GM18858 (cell line): Measurements from ENCODE around the gene RHBDL2.
"Not testable (repeated sequence)": the region's sequence is repeated elsewhere in the genome, so short reads cannot be mapped to it uniquely, and the experiment has no call there.

Experiments
- ATAC-seq: cut with Tn5 transposase; IDR thresholded peaks from one replicate; pipeline ENCODE4 v1.9.1; 2021; ENCODE audit not compliant: unreplicated experiment

The RHBDL2 gene

GRCh38 chr1:38938722-38939260, 2.8 kb downstream of the RHBDL2 start:
- no peak for ATAC-seq

- no peak for ATAC-seq
Observed at GRCh38 chr1:38932571-38932970, 9.1 kb downstream of the RHBDL2 start.

GRCh38 chr1:38929476-38929875, 12.2 kb downstream of the RHBDL2 start:
- no peak for ATAC-seq

GRCh38 chr1:38929054-38929453, 12.6 kb downstream of the RHBDL2 start:
- no peak for ATAC-seq

- no peak for ATAC-seq
Observed at GRCh38 chr1:38926091-38926490, 15.5 kb downstream of the RHBDL2 start.

- ATAC-seq: no peak
Observed at GRCh38 chr1:38925391-38925790, 16.2 kb downstream of the RHBDL2 start.

- no peak for ATAC-seq
Observed at GRCh38 chr1:38923607-38924006, 18.0 kb downstream of the RHBDL2 start.

GRCh38 chr1:38919130-38919529, 22.5 kb downstream of the RHBDL2 start:
- no peak for ATAC-seq

GRCh38 chr1:38918568-38918967, 23.1 kb downstream of the RHBDL2 start:
- ATAC-seq: no peak

GRCh38 chr1:38917772-38918171, 23.9 kb downstream of the RHBDL2 start:
- ATAC-seq: no peak

- ATAC-seq: no peak
Observed at GRCh38 chr1:38917337-38917736, 24.3 kb downstream of the RHBDL2 start.

GRCh38 chr1:38915352-38915948, 26.2 kb downstream of the RHBDL2 start:
- no peak for ATAC-seq

GRCh38 chr1:38914908-38915307, 26.7 kb downstream of the RHBDL2 start:
- not testable (repeated sequence) for ATAC-seq

- ATAC-seq: no peak
Observed at GRCh38 chr1:38908821-38909220, 32.8 kb downstream of the RHBDL2 start.

GRCh38 chr1:38905985-38906384, 35.6 kb downstream of the RHBDL2 start:
- no peak for ATAC-seq

GRCh38 chr1:38899560-38899959, 42.1 kb downstream of the RHBDL2 start:
- no peak for ATAC-seq

GRCh38 chr1:38898653-38899230, 42.9 kb downstream of the RHBDL2 start:
- no peak for ATAC-seq

GRCh38 chr1:38896169-38896568, 45.5 kb downstream of the RHBDL2 start:
- no peak for ATAC-seq

GRCh38 chr1:38892976-38893375, 48.7 kb downstream of the RHBDL2 start:
- no peak for ATAC-seq

- ATAC-seq: no peak
Observed at GRCh38 chr1:38891753-38892152, 49.9 kb downstream of the RHBDL2 start.

- no peak for ATAC-seq
Observed at GRCh38 chr1:38889589-38889988, 52.0 kb downstream of the RHBDL2 start.

GRCh38 chr1:38888423-38889333, 53.0 kb downstream of the RHBDL2 start:
- ATAC-seq: no peak
